HEK293 (cell line): ENCODE results near the gene LRRC27.
A peak's percentile ranks its signal among the peaks of the same experiment; 100 is the strongest.

ENCODE experiments used
- GFI1B ChIP-seq: fragments of 450-650 bp; formaldehyde crosslinking; IDR thresholded peaks from 2 replicates; pipeline ENCODE4 v1.5.1; 2016; ENCODE audit warnings: missing biosample characterization, missing genetic modification characterization
- IKZF3 ChIP-seq: fragments of 450-650 bp; IDR thresholded peaks from 2 replicates; pipeline ENCODE4 v1.5.0; 2018; ENCODE audit warnings: missing biosample characterization, mild to moderate bottlenecking, missing genetic modification characterization, moderate library complexity
- OSR2 ChIP-seq: fragments of 450-650 bp; formaldehyde crosslinking; IDR thresholded peaks from 2 replicates; pipeline ENCODE4 v1.5.1; 2016; ENCODE audit warnings: missing biosample characterization, missing genetic modification characterization
- PATZ1 ChIP-seq: fragments of 450-650 bp; formaldehyde crosslinking; IDR thresholded peaks from 2 replicates; pipeline ENCODE4 v1.5.1; 2016; ENCODE audit warnings: missing biosample characterization, missing genetic modification characterization
- PRDM10 ChIP-seq: fragments of 450-650 bp; formaldehyde crosslinking; IDR thresholded peaks from 2 replicates; pipeline ENCODE4 v1.5.1; 2016; ENCODE audit warnings: missing biosample characterization, missing genetic modification characterization
- SP2 ChIP-seq: fragments of 450-650 bp; formaldehyde crosslinking; IDR thresholded peaks from 2 replicates; pipeline ENCODE4 v1.5.1; 2016; ENCODE audit warnings: missing biosample characterization, missing genetic modification characterization
- SP3 ChIP-seq: fragments of 450-650 bp; formaldehyde crosslinking; IDR thresholded peaks from 2 replicates; pipeline ENCODE4 v1.5.1; 2016; ENCODE audit warnings: missing biosample characterization, missing genetic modification characterization
- TRIM28 ChIP-seq: IDR thresholded peaks from 2 replicates; pipeline ENCODE4 v1.6.1; 2011; ENCODE audit warnings: low read length, control low read depth, borderline replicate concordance
- WT1 ChIP-seq: fragments of 450-650 bp; formaldehyde crosslinking; IDR thresholded peaks from 2 replicates; pipeline ENCODE4 v1.5.1; 2016; ENCODE audit warnings: missing biosample characterization, missing genetic modification characterization
- ZNF24 ChIP-seq: fragments of 450-650 bp; formaldehyde crosslinking; IDR thresholded peaks from 2 replicates; pipeline ENCODE4 v1.5.1; 2016; ENCODE audit warnings: missing biosample characterization, missing genetic modification characterization
- ZNF248 ChIP-seq: fragments of 450-650 bp; formaldehyde crosslinking; IDR thresholded peaks from 2 replicates; pipeline ENCODE4 v1.5.1; 2017; ENCODE audit warnings: missing biosample characterization, missing genetic modification characterization
- ZNF280C ChIP-seq: fragments of 450-650 bp; formaldehyde crosslinking; IDR thresholded peaks from 2 replicates; pipeline ENCODE4 v1.5.1; 2016; ENCODE audit warnings: missing biosample characterization, missing genetic modification characterization
- ZNF324 ChIP-seq: fragments of 450-650 bp; formaldehyde crosslinking; IDR thresholded peaks from 2 replicates; pipeline ENCODE4 v1.5.1; 2016; ENCODE audit warnings: missing biosample characterization, missing genetic modification characterization
- ZNF335 ChIP-seq: fragments of 450-650 bp; formaldehyde crosslinking; conservative IDR thresholded peaks from 2 replicates; pipeline ENCODE4 v1.5.1; 2016; ENCODE audit warnings: missing biosample characterization, missing genetic modification characterization
- ZNF354C ChIP-seq: fragments of 450-650 bp; formaldehyde crosslinking; IDR thresholded peaks from 2 replicates; pipeline ENCODE4 v1.5.1; 2016; ENCODE audit warnings: missing biosample characterization, missing genetic modification characterization, low read depth, borderline replicate concordance
- ZNF449 ChIP-seq: fragments of 450-650 bp; formaldehyde crosslinking; IDR thresholded peaks from 2 replicates; pipeline ENCODE4 v1.5.1; 2017; ENCODE audit warnings: missing biosample characterization, mild to moderate bottlenecking, missing genetic modification characterization, moderate library complexity
- ZNF521 ChIP-seq: fragments of 450-650 bp; formaldehyde crosslinking; IDR thresholded peaks from 2 replicates; pipeline ENCODE4 v1.5.1; 2017; ENCODE audit warnings: missing biosample characterization, mild to moderate bottlenecking, missing genetic modification characterization
- ZNF610 ChIP-seq: fragments of 450-650 bp; formaldehyde crosslinking; IDR thresholded peaks from 2 replicates; pipeline ENCODE4 v1.5.1; 2016; ENCODE audit warnings: missing biosample characterization, missing genetic modification characterization, borderline replicate concordance
- ZNF701 ChIP-seq: fragments of 450-650 bp; formaldehyde crosslinking; IDR thresholded peaks from 2 replicates; pipeline ENCODE4 v1.5.1; 2016; ENCODE audit warnings: missing biosample characterization, missing genetic modification characterization
- ZNF76 ChIP-seq: fragments of 450-650 bp; formaldehyde crosslinking; IDR thresholded peaks from 2 replicates; pipeline ENCODE4; 2016; ENCODE audit warnings: low read depth, missing biosample characterization, missing genetic modification characterization, borderline replicate concordance
- ZNF791 ChIP-seq: fragments of 450-650 bp; formaldehyde crosslinking; IDR thresholded peaks from 2 replicates; pipeline ENCODE4 v1.5.1; 2016; ENCODE audit warnings: missing biosample characterization, missing genetic modification characterization
- TF ChIP-seq, protein P1 (sequence below): fragments of 450-650 bp; formaldehyde crosslinking; IDR thresholded peaks from 2 replicates; pipeline ENCODE4 v1.5.1; 2016; ENCODE audit warnings: missing biosample characterization, missing genetic modification characterization
- TF ChIP-seq, protein P2 (sequence below): fragments of 450-650 bp; formaldehyde crosslinking; IDR thresholded peaks from 2 replicates; pipeline ENCODE4 v1.5.1; 2017; ENCODE audit warnings: missing biosample characterization, missing genetic modification characterization
- TF ChIP-seq, protein P3 (sequence below): fragments of 450-650 bp; formaldehyde crosslinking; IDR thresholded peaks from 2 replicates; pipeline ENCODE4 v1.5.1; 2016; ENCODE audit warnings: missing biosample characterization, missing genetic modification characterization

The LRRC27 gene

GRCh38 chr10:132329565-132330485, 2.2 kb upstream of the LRRC27 start (continued):
- TF ChIP-seq ZNF354C (tag by site-specific recombination) (no peak), SP2 (tag by site-specific recombination) (peak; percentile 52), ZNF449 (tag by site-specific recombination) (peak; percentile 50), ZNF521 (tag by site-specific recombination) (no peak), ZNF610 (tag by site-specific recombination) (0 out of 2 replicates have a peak, but pooled peaks have one; percentile 13), WT1 (tag by site-specific recombination) (peak; percentile 80), ZNF324 (tag by site-specific recombination) (0 out of 2 replicates have a peak, but pooled peaks have one; percentile 46), ZNF335 (tag by site-specific recombination) (peak; percentile 82), ZNF76 (tag by site-specific recombination) (0 out of 2 replicates have a peak, but pooled peaks have one; percentile 22), ZNF701 (tag by site-specific recombination) (no peak), ZNF24 (peak; percentile 100), ZNF280C (tag by site-specific recombination) (no peak), GFI1B (peak; percentile 67; the same call in 1 of the 2 replicates), TRIM28 (peak; percentile 78), PRDM10 (tag by site-specific recombination) (peak; percentile 54), OSR2 (tag by site-specific recombination) (peak; percentile 89), ZNF248 (tag by site-specific recombination) (no peak), ZNF791 (tag by site-specific recombination) (no peak), SP3 (tag by site-specific recombination) (peak; percentile 42; the same call in 1 of the 2 replicates), PATZ1 (tag by site-specific recombination) (peak; percentile 30; the same call in 1 of the 2 replicates), IKZF3 (peak; percentile 49; the same call in 1 of the 2 replicates)
- TF ChIP-seq, protein P1, sequence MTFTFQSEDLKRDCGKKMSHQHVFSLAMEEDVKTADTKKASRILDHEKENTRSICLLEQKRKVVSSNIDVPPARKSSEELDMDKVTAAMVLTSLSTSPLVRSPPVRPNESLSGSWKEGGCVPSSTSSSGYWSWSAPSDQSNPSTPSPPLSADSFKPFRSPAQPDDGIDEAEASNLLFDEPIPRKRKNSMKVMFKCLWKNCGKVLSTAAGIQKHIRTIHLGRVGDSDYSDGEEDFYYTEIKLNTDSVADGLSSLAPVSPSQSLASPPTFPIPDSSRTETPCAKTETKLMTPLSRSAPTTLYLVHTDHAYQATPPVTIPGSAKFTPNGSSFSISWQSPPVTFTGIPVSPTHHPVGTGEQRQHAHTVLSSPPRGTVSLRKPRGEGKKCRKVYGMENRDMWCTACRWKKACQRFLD (tag by site-specific recombination), result no peak
- TF ChIP-seq, protein P2, sequence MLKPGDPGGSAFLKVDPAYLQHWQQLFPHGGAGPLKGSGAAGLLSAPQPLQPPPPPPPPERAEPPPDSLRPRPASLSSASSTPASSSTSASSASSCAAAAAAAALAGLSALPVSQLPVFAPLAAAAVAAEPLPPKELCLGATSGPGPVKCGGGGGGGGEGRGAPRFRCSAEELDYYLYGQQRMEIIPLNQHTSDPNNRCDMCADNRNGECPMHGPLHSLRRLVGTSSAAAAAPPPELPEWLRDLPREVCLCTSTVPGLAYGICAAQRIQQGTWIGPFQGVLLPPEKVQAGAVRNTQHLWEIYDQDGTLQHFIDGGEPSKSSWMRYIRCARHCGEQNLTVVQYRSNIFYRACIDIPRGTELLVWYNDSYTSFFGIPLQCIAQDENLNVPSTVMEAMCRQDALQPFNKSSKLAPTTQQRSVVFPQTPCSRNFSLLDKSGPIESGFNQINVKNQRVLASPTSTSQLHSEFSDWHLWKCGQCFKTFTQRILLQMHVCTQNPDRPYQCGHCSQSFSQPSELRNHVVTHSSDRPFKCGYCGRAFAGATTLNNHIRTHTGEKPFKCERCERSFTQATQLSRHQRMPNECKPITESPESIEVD, result peak; percentile 97
- TF ChIP-seq, protein P3, sequence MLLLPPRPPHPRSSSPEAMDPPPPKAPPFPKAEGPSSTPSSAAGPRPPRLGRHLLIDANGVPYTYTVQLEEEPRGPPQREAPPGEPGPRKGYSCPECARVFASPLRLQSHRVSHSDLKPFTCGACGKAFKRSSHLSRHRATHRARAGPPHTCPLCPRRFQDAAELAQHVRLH, result 0 out of 2 replicates have a peak, but pooled peaks have one; percentile 10
